ENCODE measurements around the gene DNAJC11. TPM values are rescaled to one million over a fixed set of nuclear protein-coding genes. Genes with fewer than 3 reads are reported as not detected.
"Not testable (repeated sequence)": the region's sequence is repeated elsewhere in the genome, so short reads cannot be mapped to it uniquely, and the experiment has no call there.

The DNAJC11 gene
- polyA plus RNA-seq = 10 to 100 TPM; 37.8 to 52.6 (median 40.3) TPM
- long read RNA-seq, donor 1 = 0 reads
- long read RNA-seq, donor 2, partial matches to known transcripts = 0 of 6 reads
- long read RNA-seq, donor 2, other reads (novel, unspliced or antisense) = 0 of 6 reads
- long read RNA-seq, donor 3, partial matches to known transcripts = 0 of 5 reads
- long read RNA-seq, donor 3, other reads (novel, unspliced or antisense) = 0 of 5 reads
- long read RNA-seq, donor 4, partial matches to known transcripts = 0 of 1 reads
- long read RNA-seq, donor 4, other reads (novel, unspliced or antisense) = 0 of 1 reads
- long read RNA-seq, donor 5, partial matches to known transcripts = 0 of 2 reads
- long read RNA-seq, donor 5, other reads (novel, unspliced or antisense) = 0 of 2 reads
- long read RNA-seq, donor 6, transcript DNAJC11-211 (5 exons, 613 nt) = major isoform, 5 of 6 reads
- long read RNA-seq, donor 6, partial matches to known transcripts = 0 of 6 reads
- long read RNA-seq, donor 6, other reads (novel, unspliced or antisense) = 0 of 6 reads
- long read RNA-seq, donor 7 = 0 reads
- long read RNA-seq, donor 8 = 0 reads
- long read RNA-seq, donor 9, partial matches to known transcripts = 6 of 7 reads
- long read RNA-seq, donor 9, other reads (novel, unspliced or antisense) = 0 of 7 reads
- long read RNA-seq, donor 10, transcript DNAJC11-211 (5 exons, 613 nt) = major isoform, 6 of 28 reads
- long read RNA-seq, donor 10, partial matches to known transcripts = 9 of 28 reads
- long read RNA-seq, donor 10, other reads (novel, unspliced or antisense) = 11 of 28 reads

GRCh38 chr1:6701437-6702153, at the start of gene DNAJC11:
Gene DNAJC11 (minus strand): TSS chr1:6701816. CDS start chr1:6701800, 16 bp downstream.
- Histone ChIP-seq H3K27me3 (ENCODE audit: control insufficient read depth in 3 of 3, insufficient read depth in 3 of 3, low read length in 3 of 3) (no peaks in the 10 kb centered on the region), H3K27ac (ENCODE audit: low read depth in 1 of 3, low read length in 2 of 3) (peak within 1 kb of the TSS; percentile 12 to 93 (median 72)), H3K4me3 (ENCODE audit: low read depth in 1 of 3, low read length in 3 of 3) (peak within 1 kb of the TSS; percentile 81 to 100 (median 98)), H3K9me3 (ENCODE audit: control insufficient read depth in 2 of 2, insufficient read depth in 1 of 2, low read depth in 1 of 2, low read length in 1 of 2) (no peaks in the 10 kb centered on the region), H3K4me1 (ENCODE audit: control insufficient read depth in 3 of 3, insufficient read depth in 2 of 3, low read depth in 1 of 3, low read length in 2 of 3) (peaks cover 0 to 3% (median 0%) of the 10 kb centered on the region in 3 donors), H3K36me3 (ENCODE audit: control insufficient read depth in 3 of 3, insufficient read depth in 2 of 3, low read depth in 1 of 3, low read length in 3 of 3) (peaks cover 0 to 2% (median 0%) of the 10 kb centered on the region in 3 donors)
- peak; percentile 88 to 95 for DNase-seq
- FAIRE-seq = no peak
- WGBS, 3 donors = 0 to 1% (median 0%) methylated on average over 35 to 80 of the region's 80 CpGs

GRCh38 chr1:6750490-6750889, 48.9 kb upstream of the DNAJC11 start:
- H3K27me3 ChIP-seq (ENCODE audit: control insufficient read depth in 3 of 3, insufficient read depth in 3 of 3, low read length in 3 of 3) = peaks cover 0 to 2% (median 0%) of the 10 kb centered on the region in 3 donors
- H3K9me3 ChIP-seq (ENCODE audit: control insufficient read depth in 2 of 2, insufficient read depth in 1 of 2, low read depth in 1 of 2, low read length in 1 of 2) = no peaks in the 10 kb centered on the region
- no peak overlapping the region for H3K27ac ChIP-seq (ENCODE audit: low read depth in 1 of 3, low read length in 2 of 3)
- WGBS, 3 donors = 79 to 87% (median 81%) methylated on average over 4 of the region's 4 CpGs
- no peaks in the 10 kb centered on the region for H3K4me1 ChIP-seq (ENCODE audit: control insufficient read depth in 3 of 3, insufficient read depth in 2 of 3, low read depth in 1 of 3, low read length in 2 of 3)
- FAIRE-seq = no peak
- no peaks in the 10 kb centered on the region for H3K36me3 ChIP-seq (ENCODE audit: control insufficient read depth in 3 of 3, insufficient read depth in 2 of 3, low read depth in 1 of 3, low read length in 3 of 3)
- H3K4me3 ChIP-seq (ENCODE audit: low read depth in 1 of 3, low read length in 3 of 3) = no peak overlapping the region
- DNase-seq = no peak

GRCh38 chr1:6747674-6748073, 46.1 kb upstream of the DNAJC11 start:
- H3K4me1 ChIP-seq (ENCODE audit: control insufficient read depth in 3 of 3, insufficient read depth in 2 of 3, low read depth in 1 of 3, low read length in 2 of 3) = no peaks in the 10 kb centered on the region
- no peak overlapping the region for H3K27ac ChIP-seq (ENCODE audit: low read depth in 1 of 3, low read length in 2 of 3)
- WGBS, 3 donors = 73 to 85% (median 81%) methylated on average over 2 of the region's 2 CpGs
- H3K4me3 ChIP-seq (ENCODE audit: low read depth in 1 of 3, low read length in 3 of 3) = no peak overlapping the region
- H3K36me3 ChIP-seq (ENCODE audit: control insufficient read depth in 3 of 3, insufficient read depth in 2 of 3, low read depth in 1 of 3, low read length in 3 of 3) = no peaks in the 10 kb centered on the region
- no peaks in the 10 kb centered on the region for H3K9me3 ChIP-seq (ENCODE audit: control insufficient read depth in 2 of 2, insufficient read depth in 1 of 2, low read depth in 1 of 2, low read length in 1 of 2)
- DNase-seq = no peak
- H3K27me3 ChIP-seq (ENCODE audit: control insufficient read depth in 3 of 3, insufficient read depth in 3 of 3, low read length in 3 of 3) = no peaks in the 10 kb centered on the region
- no peak for FAIRE-seq

- Histone ChIP-seq H3K27ac (ENCODE audit: low read depth in 1 of 3, low read length in 2 of 3) (no peak overlapping the region), H3K9me3 (ENCODE audit: control insufficient read depth in 2 of 2, insufficient read depth in 1 of 2, low read depth in 1 of 2, low read length in 1 of 2) (peaks cover 0 to 4% of the 10 kb centered on the region in 2 donors), H3K27me3 (ENCODE audit: control insufficient read depth in 3 of 3, insufficient read depth in 3 of 3, low read length in 3 of 3) (no peaks in the 10 kb centered on the region), H3K4me1 (ENCODE audit: control insufficient read depth in 3 of 3, insufficient read depth in 2 of 3, low read depth in 1 of 3, low read length in 2 of 3) (no peaks in the 10 kb centered on the region), H3K4me3 (ENCODE audit: low read depth in 1 of 3, low read length in 3 of 3) (no peak overlapping the region), H3K36me3 (ENCODE audit: control insufficient read depth in 3 of 3, insufficient read depth in 2 of 3, low read depth in 1 of 3, low read length in 3 of 3) (no peaks in the 10 kb centered on the region)
- FAIRE-seq (no peak), DNase-seq (no peak)
- 69 to 89% (median 77%) methylated on average over 5 of the region's 5 CpGs for WGBS, 3 donors
Measured at GRCh38 chr1:6745073-6745472, 43.5 kb upstream of the DNAJC11 start.

GRCh38 chr1:6743189-6744101, 41.8 kb upstream of the DNAJC11 start:
- Histone ChIP-seq H3K36me3 (ENCODE audit: control insufficient read depth in 3 of 3, insufficient read depth in 2 of 3, low read depth in 1 of 3, low read length in 3 of 3) (no peaks in the 10 kb centered on the region), H3K27ac (ENCODE audit: low read depth in 1 of 3, low read length in 2 of 3) (peak overlapping the region in 1 of 3 donors; percentile 62), H3K27me3 (ENCODE audit: control insufficient read depth in 3 of 3, insufficient read depth in 3 of 3, low read length in 3 of 3) (no peaks in the 10 kb centered on the region), H3K4me1 (ENCODE audit: control insufficient read depth in 3 of 3, insufficient read depth in 2 of 3, low read depth in 1 of 3, low read length in 2 of 3) (no peaks in the 10 kb centered on the region), H3K4me3 (ENCODE audit: low read depth in 1 of 3, low read length in 3 of 3) (no peak overlapping the region), H3K9me3 (ENCODE audit: control insufficient read depth in 2 of 2, insufficient read depth in 1 of 2, low read depth in 1 of 2, low read length in 1 of 2) (peaks cover 0 to 4% of the 10 kb centered on the region in 2 donors)
- no peak for FAIRE-seq
- WGBS, 3 donors = 44 to 67% (median 61%) methylated on average over 20 of the region's 20 CpGs
- no peak for DNase-seq

GRCh38 chr1:6742676-6743188, 41.1 kb upstream of the DNAJC11 start:
- not testable (repeated sequence) for H3K4me1 ChIP-seq (ENCODE audit: control insufficient read depth in 3 of 3, insufficient read depth in 2 of 3, low read depth in 1 of 3, low read length in 2 of 3); H3K9me3 ChIP-seq (ENCODE audit: control insufficient read depth in 2 of 2, insufficient read depth in 1 of 2, low read depth in 1 of 2, low read length in 1 of 2); FAIRE-seq; H3K27me3 ChIP-seq (ENCODE audit: control insufficient read depth in 3 of 3, insufficient read depth in 3 of 3, low read length in 3 of 3); H3K27ac ChIP-seq (ENCODE audit: low read depth in 1 of 3, low read length in 2 of 3); H3K36me3 ChIP-seq (ENCODE audit: control insufficient read depth in 3 of 3, insufficient read depth in 2 of 3, low read depth in 1 of 3, low read length in 3 of 3); H3K4me3 ChIP-seq (ENCODE audit: low read depth in 1 of 3, low read length in 3 of 3)
- DNase-seq = peak in 1 of 2 donors; percentile 20
- WGBS, 3 donors = 54 to 69% (median 65%) methylated on average over 7 of the region's 7 CpGs

- Histone ChIP-seq H3K4me3 (ENCODE audit: low read depth in 1 of 3, low read length in 3 of 3) (no peak overlapping the region), H3K27ac (ENCODE audit: low read depth in 1 of 3, low read length in 2 of 3) (no peak overlapping the region), H3K27me3 (ENCODE audit: control insufficient read depth in 3 of 3, insufficient read depth in 3 of 3, low read length in 3 of 3) (peaks cover 0 to 5% (median 0%) of the 10 kb centered on the region in 3 donors), H3K36me3 (ENCODE audit: control insufficient read depth in 3 of 3, insufficient read depth in 2 of 3, low read depth in 1 of 3, low read length in 3 of 3) (no peaks in the 10 kb centered on the region), H3K9me3 (ENCODE audit: control insufficient read depth in 2 of 2, insufficient read depth in 1 of 2, low read depth in 1 of 2, low read length in 1 of 2) (peaks cover 0 to 4% of the 10 kb centered on the region in 2 donors), H3K4me1 (ENCODE audit: control insufficient read depth in 3 of 3, insufficient read depth in 2 of 3, low read depth in 1 of 3, low read length in 2 of 3) (no peaks in the 10 kb centered on the region)
- WGBS, 3 donors = 78 to 85% (median 82%) methylated on average over 27 to 30 of the region's 30 CpGs
- no peak for FAIRE-seq
- no peak for DNase-seq
Measured at GRCh38 chr1:6738987-6739676, 37.5 kb upstream of the DNAJC11 start.

All from small intestine (tissue), 16 donors.